Natural killer cell (primary cell): Measurements from ENCODE around the gene BRD9. TPM values are rescaled to one million over a fixed set of nuclear protein-coding genes. Genes with fewer than 3 reads are reported as not detected.
"Not testable (repeated sequence)": the region's sequence is repeated elsewhere in the genome, so short reads cannot be mapped to it uniquely, and the experiment has no call there.

Source experiments
- ATAC-seq, 3 donors: fragments of 150-1000 bp in 2 of 3; fragments of 200-7000 bp in 1 of 3; cut with Tn5 transposase; 1 replicate in 1 of 3; 2 replicates in 2 of 3; pipeline ENCODE4 v1.10.0; 2021; ENCODE audit warnings: mild to moderate bottlenecking in 2 of 3, moderate library complexity in 2 of 3
- DNase-seq, 2 donors: peaks; one replicate each; pipeline versions ENCODE4 v3.0.0 to v3.0.0-alpha.2; 2013 to 2021; ENCODE audit warnings: mixed read lengths in 1 of 2
- H3K27ac ChIP-seq: one replicate; pipeline ENCODE4 v1.5.1; 2013; ENCODE audit warnings: mild to moderate bottlenecking, low read length
- H3K27me3 ChIP-seq: one replicate; pipeline ENCODE4 v1.6.1; 2013; ENCODE audit warnings: low read length; ENCODE audit not compliant: control insufficient read depth, insufficient read depth
- H3K36me3 ChIP-seq: one replicate; pipeline ENCODE4 v1.6.1; 2013; ENCODE audit warnings: low read length; ENCODE audit not compliant: control insufficient read depth, insufficient read depth
- H3K4me1 ChIP-seq: one replicate; pipeline ENCODE4 v1.6.1; 2013; ENCODE audit warnings: low read length; ENCODE audit not compliant: control insufficient read depth, insufficient read depth
- H3K4me3 ChIP-seq: one replicate; pipeline ENCODE4 v1.5.1; 2013; ENCODE audit warnings: low read length
- H3K9me3 ChIP-seq: one replicate; pipeline ENCODE4 v1.6.1; 2013; ENCODE audit warnings: low read length; ENCODE audit not compliant: control insufficient read depth, insufficient read depth
- H3K27ac Mint-ChIP-seq, 2 donors: one replicate each; pipeline ENCODE4 v1.8.0; 2022; ENCODE audit warnings: mild to moderate bottlenecking in 2 of 2, mixed read lengths in 2 of 2, moderate library complexity in 1 of 2
- H3K27me3 Mint-ChIP-seq, 2 donors: one replicate each; pipeline ENCODE4 v1.8.0; 2022; ENCODE audit warnings: low read depth in 2 of 2, mixed read lengths in 2 of 2
- H3K36me3 Mint-ChIP-seq: one replicate; pipeline ENCODE4 v1.8.0; 2022; ENCODE audit warnings: mixed read lengths
- H3K4me1 Mint-ChIP-seq, 2 donors: one replicate each; pipeline ENCODE4 v1.8.0; 2022; ENCODE audit warnings: mixed read lengths in 2 of 2
- H3K4me3 Mint-ChIP-seq: one replicate; pipeline ENCODE4 v1.8.0; 2022; ENCODE audit warnings: mild to moderate bottlenecking, moderate library complexity, mixed read lengths
- H3K9me3 Mint-ChIP-seq, 2 donors: one replicate each; pipeline ENCODE4 v1.8.0; 2022; ENCODE audit warnings: mixed read lengths in 2 of 2
- WGBS: methylation state at CpG from one replicate; pipeline ENCODE4 v1.1.7; 2013; ENCODE audit warnings: missing lambda C conversion rate; ENCODE audit not compliant: insufficient coverage; 5-methylcytosine and 5-hydroxymethylcytosine counted together
- intact Hi-C: fragments of 100-400 bp; cut with micrococcal nuclease; formaldehyde crosslinking; loops from one replicate; pipeline ENCODE4 v1.14.2; 2022
- total RNA-seq, 4 donors: library from RNA; stranded (reverse); fragments of 120-200 nt in 1 of 4; gene quantifications; one replicate each; pipeline versions ENCODE4 v1.2.3 to v1.2.4, GENCODE V29; 2013 to 2022
- TF ChIP-seq, protein P1 (sequence below): fragments of 200-600 bp; IDR thresholded peaks from one replicate; pipeline ENCODE4 v1.8.0; 2022; ENCODE audit warnings: antibody characterized with exemption

BRD9 gene
- total RNA-seq = 10 to 100 TPM; 59.7 to 80.0 (median 76.0) TPM
- total RNA-seq (2013) = 43.2 TPM

GRCh38 chr5:892394-893136 lies at the start of gene BRD9, which contains the start of gene TRIP13:
Gene BRD9, minus strand, starts transcription at chr5:892801. Its CDS starts 144 bp downstream, at chr5:892657.
Gene TRIP13, plus strand, starts transcription at chr5:892884. Its CDS starts 115 bp downstream, at chr5:892999.
- Mint-ChIP-seq H3K4me3 (peak within 1 kb of the TSS; percentile 83), H3K9me3 (no peaks in the 10 kb centered on the region), H3K4me1 (peaks cover 8 to 12% of the 10 kb centered on the region in 2 donors), H3K27ac (peak within 1 kb of the TSS; percentile 63 to 76), H3K36me3 (peaks cover 13% of the 10 kb centered on the region), H3K27me3 (no peaks in the 10 kb centered on the region)
- peak; percentile 80 to 93 for DNase-seq
- intact Hi-C loops = no loop called here
- Histone ChIP-seq H3K9me3 (no peaks in the 10 kb centered on the region), H3K4me3 (peak within 1 kb of the TSS; percentile 72), H3K27me3 (no peaks in the 10 kb centered on the region), H3K27ac (peak within 1 kb of the TSS; percentile 51), H3K36me3 (peaks cover 22% of the 10 kb centered on the region), H3K4me1 (peaks cover 23% of the 10 kb centered on the region)
- TF ChIP-seq, protein P1, sequence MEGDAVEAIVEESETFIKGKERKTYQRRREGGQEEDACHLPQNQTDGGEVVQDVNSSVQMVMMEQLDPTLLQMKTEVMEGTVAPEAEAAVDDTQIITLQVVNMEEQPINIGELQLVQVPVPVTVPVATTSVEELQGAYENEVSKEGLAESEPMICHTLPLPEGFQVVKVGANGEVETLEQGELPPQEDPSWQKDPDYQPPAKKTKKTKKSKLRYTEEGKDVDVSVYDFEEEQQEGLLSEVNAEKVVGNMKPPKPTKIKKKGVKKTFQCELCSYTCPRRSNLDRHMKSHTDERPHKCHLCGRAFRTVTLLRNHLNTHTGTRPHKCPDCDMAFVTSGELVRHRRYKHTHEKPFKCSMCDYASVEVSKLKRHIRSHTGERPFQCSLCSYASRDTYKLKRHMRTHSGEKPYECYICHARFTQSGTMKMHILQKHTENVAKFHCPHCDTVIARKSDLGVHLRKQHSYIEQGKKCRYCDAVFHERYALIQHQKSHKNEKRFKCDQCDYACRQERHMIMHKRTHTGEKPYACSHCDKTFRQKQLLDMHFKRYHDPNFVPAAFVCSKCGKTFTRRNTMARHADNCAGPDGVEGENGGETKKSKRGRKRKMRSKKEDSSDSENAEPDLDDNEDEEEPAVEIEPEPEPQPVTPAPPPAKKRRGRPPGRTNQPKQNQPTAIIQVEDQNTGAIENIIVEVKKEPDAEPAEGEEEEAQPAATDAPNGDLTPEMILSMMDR = no peak
- WGBS = under 1% methylated on average over 91 of the region's 91 CpGs
- peak; percentile 93 to 98 (median 96) for ATAC-seq

- H3K36me3 Mint-ChIP-seq, DNase-seq, H3K9me3 Mint-ChIP-seq, H3K36me3 ChIP-seq, H3K27ac ChIP-seq, H3K4me3 ChIP-seq, H3K4me3 Mint-ChIP-seq, H3K27ac Mint-ChIP-seq, H3K9me3 ChIP-seq, intact Hi-C loops, H3K4me1 Mint-ChIP-seq, ATAC-seq, H3K27me3 ChIP-seq, H3K4me1 ChIP-seq: not testable (repeated sequence)
- WGBS = 83% methylated on average over 2 of the region's 2 CpGs
- H3K27me3 Mint-ChIP-seq = peaks cover 29 to 35% of the 10 kb centered on the region in 2 donors
Observed at GRCh38 chr5:940741-941140, 48.1 kb upstream of the BRD9 start.

DNA sequence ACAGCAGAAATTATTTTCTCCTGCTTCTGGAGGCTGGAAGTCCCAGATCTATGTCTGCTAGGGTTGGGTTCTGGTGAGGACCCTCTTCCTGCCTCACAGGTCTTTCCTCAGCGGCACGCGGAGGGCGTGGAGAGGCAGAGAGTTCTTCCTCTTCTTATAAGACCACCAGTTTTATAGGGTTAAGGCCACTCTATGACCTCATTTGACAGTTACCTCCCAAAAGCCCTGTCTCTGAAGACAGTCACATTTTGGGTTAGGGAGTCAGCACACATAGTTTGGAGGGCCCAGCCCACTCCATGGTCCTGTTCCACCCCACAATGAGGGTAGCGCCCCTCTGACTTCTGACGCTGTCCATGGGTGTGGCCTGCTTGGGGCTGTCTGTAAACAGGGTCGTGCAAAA lies 46.8 kb upstream of the BRD9 start:
- H3K27me3 ChIP-seq = no peaks in the 10 kb centered on the region
- H3K27ac ChIP-seq = no peak overlapping the region
- H3K36me3 ChIP-seq = no peaks in the 10 kb centered on the region
- Mint-ChIP-seq H3K9me3 (no peaks in the 10 kb centered on the region), H3K27ac (no peak overlapping the region), H3K4me3 (no peak overlapping the region), H3K36me3 (no peaks in the 10 kb centered on the region), H3K4me1 (peaks cover 0 to 2% of the 10 kb centered on the region in 2 donors), H3K27me3 (peaks cover 20 to 26% of the 10 kb centered on the region in 2 donors)
- H3K9me3 ChIP-seq = no peaks in the 10 kb centered on the region
- intact Hi-C loops = no loop called here
- DNase-seq (no peak), ATAC-seq (no peak)
- H3K4me3 ChIP-seq = no peak overlapping the region
- H3K4me1 ChIP-seq = no peaks in the 10 kb centered on the region
- whole genome bisulfite sequencing = 84% methylated on average over 7 of the region's 7 CpGs
- TF ChIP-seq, protein P1 = no peak

GRCh38 chr5:937151-937924 lies 44.7 kb upstream of the BRD9 start:
- H3K9me3 ChIP-seq = no peaks in the 10 kb centered on the region
- WGBS = 86% methylated on average over 14 of the region's 14 CpGs
- H3K27me3 Mint-ChIP-seq = peaks cover 13 to 15% of the 10 kb centered on the region in 2 donors
- no peaks in the 10 kb centered on the region for H3K4me1 Mint-ChIP-seq
- ATAC-seq (no peak), DNase-seq (no peak)
- no peak overlapping the region for H3K27ac ChIP-seq
- no peaks in the 10 kb centered on the region for H3K36me3 ChIP-seq
- no peaks in the 10 kb centered on the region for H3K9me3 Mint-ChIP-seq
- no peak overlapping the region for H3K27ac Mint-ChIP-seq
- no peak overlapping the region for H3K4me3 Mint-ChIP-seq
- no peaks in the 10 kb centered on the region for H3K27me3 ChIP-seq
- no peaks in the 10 kb centered on the region for H3K4me1 ChIP-seq
- H3K36me3 Mint-ChIP-seq = no peaks in the 10 kb centered on the region
- TF ChIP-seq, protein P1 = no peak
- intact Hi-C loops = no loop called here
- no peak overlapping the region for H3K4me3 ChIP-seq
